ENCODE measurements around the gene NIF3L1.

DNA sequence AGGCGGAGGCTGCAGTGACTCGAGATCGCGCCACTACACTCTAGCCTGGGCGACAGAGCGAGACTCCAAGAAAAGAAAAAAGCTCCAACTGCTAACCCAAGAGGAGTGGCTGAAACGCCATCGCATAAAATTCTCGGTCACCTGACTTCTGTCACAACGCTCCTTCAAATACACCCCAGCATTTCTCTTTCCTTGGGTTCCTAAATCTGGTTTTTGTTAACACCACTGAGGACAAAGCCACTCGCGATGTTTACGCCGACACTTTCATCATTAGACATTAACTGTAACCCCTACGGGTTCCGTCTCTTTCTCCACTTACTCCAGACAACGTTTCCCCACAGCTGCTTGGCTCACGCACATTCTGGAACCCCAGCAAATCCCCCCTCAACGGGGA lies 25.4 kb upstream of the NIF3L1 start:
- TF ChIP-seq GATA2 (IDR thresholded peaks at IDR 0.05; ENCODE audit: low read depth, low read length) (no peak), GATA3 (IDR thresholded peaks at IDR 0.05; ENCODE audit: low read depth, low read length) (no peak)
